GM12878 (cell line): Measurements from ENCODE around the gene EIF4ENIF1.

ENCODE experiments used
- EZH2 ChIP-seq: IDR thresholded peaks from 2 replicates; pipeline ENCODE4 v1.6.1; 2012; ENCODE audit warnings: low read depth, mild to moderate bottlenecking, control low read depth, inconsistent platforms, low read length, borderline replicate concordance; ENCODE audit not compliant: control insufficient read depth
- POLR2AphosphoS5 ChIP-seq: IDR thresholded peaks from 2 replicates; pipeline ENCODE4 v1.6.1; 2011; ENCODE audit warnings: mild to moderate bottlenecking, low read length, inconsistent platforms
- RBBP5 ChIP-seq: fragments of 200-600 bp; sonication (generic); conservative IDR thresholded peaks from 2 replicates; pipeline ENCODE4 v1.6.1; 2016
- SREBF1 ChIP-seq: IDR thresholded peaks from 2 replicates; pipeline ENCODE4 v1.6.1; 2012; ENCODE audit warnings: mild to moderate bottlenecking, low read length
- TAF1 ChIP-seq: IDR thresholded peaks from 2 replicates; pipeline ENCODE4 v1.6.1; 2011; ENCODE audit warnings: mild to moderate bottlenecking, low read depth, low read length, borderline replicate concordance
- TF ChIP-seq, protein P1 (sequence below), 3 experiments: IDR thresholded peaks in 2 of 3; conservative IDR thresholded peaks in 1 of 3; 2 replicates each; pipeline ENCODE4 v1.5.1; 2011; ENCODE audit warnings: low read depth in 3 of 3, low read length in 3 of 3, mild to moderate bottlenecking in 3 of 3, control low read depth in 2 of 3, moderate library complexity in 2 of 3, inconsistent platforms in 1 of 3, mixed read lengths in 1 of 3; ENCODE audit not compliant: control insufficient read depth in 2 of 3, insufficient read depth in 1 of 3; ENCODE audit errors: extremely low read depth in 1 of 3
- TF ChIP-seq, protein P2 (sequence below): fragments of 450-650 bp; formaldehyde crosslinking; IDR thresholded peaks from 2 replicates; pipeline ENCODE4 v1.4.0; 2022; ENCODE audit warnings: mild to moderate bottlenecking, moderate library complexity
- TF ChIP-seq, protein P3 (sequence below): fragments of 450-650 bp; IDR thresholded peaks from 2 replicates; pipeline ENCODE4 v1.6.1; 2016; ENCODE audit warnings: mild to moderate bottlenecking

DNA sequence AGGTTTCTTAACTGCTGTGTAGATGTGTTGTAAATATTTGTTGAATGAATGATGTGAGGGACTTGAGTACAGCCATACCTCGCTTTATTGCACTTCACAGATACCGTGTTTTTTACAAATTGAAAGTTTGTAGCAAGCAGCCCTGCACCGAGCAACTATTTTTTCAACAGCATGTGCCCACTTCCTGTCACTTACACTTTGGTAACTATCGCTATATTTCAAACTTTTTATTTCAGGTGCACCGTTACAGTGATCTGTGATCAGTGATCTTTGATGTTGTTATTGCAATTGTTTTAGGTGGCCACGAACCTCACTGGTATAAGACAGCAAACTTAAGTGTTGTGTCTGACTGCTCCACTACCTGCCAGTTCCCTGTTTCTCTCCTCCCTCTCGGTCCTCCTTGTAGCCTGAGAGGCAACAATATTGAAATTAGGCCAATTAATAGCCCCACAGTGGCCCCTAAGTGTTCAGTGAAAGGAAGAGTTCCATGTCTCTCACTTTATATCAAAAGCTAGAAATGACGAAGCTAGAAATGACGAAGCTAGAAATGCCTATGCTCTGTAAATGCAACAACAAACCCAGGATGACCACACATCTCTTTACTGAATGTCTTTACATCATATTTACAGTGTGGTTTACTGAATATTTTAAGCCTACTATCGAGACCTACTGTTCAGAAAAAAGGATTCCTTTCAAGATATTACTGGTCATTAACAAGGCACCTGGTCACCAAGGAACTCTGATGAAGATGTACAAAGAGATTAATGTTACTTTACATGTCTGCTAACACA is 7.7 kb upstream of the EIF4ENIF1 start:
- TF ChIP-seq, protein P1, sequence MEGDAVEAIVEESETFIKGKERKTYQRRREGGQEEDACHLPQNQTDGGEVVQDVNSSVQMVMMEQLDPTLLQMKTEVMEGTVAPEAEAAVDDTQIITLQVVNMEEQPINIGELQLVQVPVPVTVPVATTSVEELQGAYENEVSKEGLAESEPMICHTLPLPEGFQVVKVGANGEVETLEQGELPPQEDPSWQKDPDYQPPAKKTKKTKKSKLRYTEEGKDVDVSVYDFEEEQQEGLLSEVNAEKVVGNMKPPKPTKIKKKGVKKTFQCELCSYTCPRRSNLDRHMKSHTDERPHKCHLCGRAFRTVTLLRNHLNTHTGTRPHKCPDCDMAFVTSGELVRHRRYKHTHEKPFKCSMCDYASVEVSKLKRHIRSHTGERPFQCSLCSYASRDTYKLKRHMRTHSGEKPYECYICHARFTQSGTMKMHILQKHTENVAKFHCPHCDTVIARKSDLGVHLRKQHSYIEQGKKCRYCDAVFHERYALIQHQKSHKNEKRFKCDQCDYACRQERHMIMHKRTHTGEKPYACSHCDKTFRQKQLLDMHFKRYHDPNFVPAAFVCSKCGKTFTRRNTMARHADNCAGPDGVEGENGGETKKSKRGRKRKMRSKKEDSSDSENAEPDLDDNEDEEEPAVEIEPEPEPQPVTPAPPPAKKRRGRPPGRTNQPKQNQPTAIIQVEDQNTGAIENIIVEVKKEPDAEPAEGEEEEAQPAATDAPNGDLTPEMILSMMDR (IDR thresholded peaks at IDR 0.05 in 2 of 3, conservative IDR thresholded peaks at IDR 0.05 in 1 of 3; ENCODE audit: control insufficient read depth in 2 of 3, extremely low read depth in 1 of 3, insufficient read depth in 1 of 3, low read depth in 3 of 3, low read length in 3 of 3), result no peak
- TF ChIP-seq, protein P2, sequence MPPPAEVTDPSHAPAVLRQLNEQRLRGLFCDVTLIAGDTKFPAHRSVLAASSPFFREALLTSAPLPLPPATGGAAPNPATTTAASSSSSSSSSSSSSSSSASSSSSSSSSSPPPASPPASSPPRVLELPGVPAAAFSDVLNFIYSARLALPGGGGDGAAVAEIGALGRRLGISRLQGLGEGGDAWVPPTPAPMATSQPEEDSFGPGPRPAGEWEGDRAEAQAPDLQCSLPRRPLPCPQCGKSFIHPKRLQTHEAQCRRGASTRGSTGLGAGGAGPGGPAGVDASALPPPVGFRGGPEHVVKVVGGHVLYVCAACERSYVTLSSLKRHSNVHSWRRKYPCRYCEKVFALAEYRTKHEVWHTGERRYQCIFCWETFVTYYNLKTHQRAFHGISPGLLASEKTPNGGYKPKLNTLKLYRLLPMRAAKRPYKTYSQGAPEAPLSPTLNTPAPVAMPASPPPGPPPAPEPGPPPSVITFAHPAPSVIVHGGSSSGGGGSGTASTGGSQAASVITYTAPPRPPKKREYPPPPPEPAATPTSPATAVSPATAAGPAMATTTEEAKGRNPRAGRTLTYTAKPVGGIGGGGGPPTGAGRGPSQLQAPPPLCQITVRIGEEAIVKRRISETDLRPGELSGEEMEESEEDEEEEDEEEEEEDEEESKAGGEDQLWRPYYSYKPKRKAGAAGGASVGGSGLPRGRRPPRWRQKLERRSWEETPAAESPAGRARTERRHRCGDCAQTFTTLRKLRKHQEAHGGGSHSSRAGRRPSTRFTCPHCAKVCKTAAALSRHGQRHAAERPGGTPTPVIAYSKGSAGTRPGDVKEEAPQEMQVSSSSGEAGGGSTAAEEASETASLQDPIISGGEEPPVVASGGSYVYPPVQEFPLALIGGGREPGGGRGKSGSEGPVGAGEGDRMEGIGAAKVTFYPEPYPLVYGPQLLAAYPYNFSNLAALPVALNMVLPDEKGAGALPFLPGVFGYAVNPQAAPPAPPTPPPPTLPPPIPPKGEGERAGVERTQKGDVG (CRISPR knock-in tag), result no peak
- TF ChIP-seq POLR2AphosphoS5 (no peak), EZH2 (no peak), TAF1 (no peak), SREBF1 (no peak), RBBP5 (no peak)
- TF ChIP-seq, protein P3, sequence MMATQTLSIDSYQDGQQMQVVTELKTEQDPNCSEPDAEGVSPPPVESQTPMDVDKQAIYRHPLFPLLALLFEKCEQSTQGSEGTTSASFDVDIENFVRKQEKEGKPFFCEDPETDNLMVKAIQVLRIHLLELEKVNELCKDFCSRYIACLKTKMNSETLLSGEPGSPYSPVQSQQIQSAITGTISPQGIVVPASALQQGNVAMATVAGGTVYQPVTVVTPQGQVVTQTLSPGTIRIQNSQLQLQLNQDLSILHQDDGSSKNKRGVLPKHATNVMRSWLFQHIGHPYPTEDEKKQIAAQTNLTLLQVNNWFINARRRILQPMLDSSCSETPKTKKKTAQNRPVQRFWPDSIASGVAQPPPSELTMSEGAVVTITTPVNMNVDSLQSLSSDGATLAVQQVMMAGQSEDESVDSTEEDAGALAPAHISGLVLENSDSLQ, result no peak
